DLD1 (cell line): ENCODE measurements around the gene GNAS-AS1.

Source experiments
- in situ Hi-C: cut with HindIII; loops from 2 replicates; pipeline ENCODE4 v1.10.0; 2017; ENCODE audit warnings: low sequenced_read_pairs

The GNAS-AS1 gene

DNA sequence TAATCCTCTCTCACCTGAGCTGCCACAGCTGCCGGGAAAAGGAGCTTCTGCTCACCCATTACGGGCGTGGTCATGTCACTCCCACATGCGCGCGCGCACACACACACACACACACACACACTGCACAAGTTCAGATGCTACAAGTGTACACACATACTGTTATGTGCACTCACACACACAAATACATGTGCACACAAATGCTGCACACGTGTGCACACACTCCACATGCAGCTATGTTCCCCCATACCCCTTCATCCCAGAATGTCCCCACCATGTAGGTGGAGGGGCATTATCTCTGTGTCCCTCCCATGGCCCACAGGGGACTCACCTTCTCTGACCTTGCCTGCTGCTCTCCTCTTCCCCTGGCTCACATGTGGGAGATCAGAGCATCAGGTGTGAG, 37.3 kb downstream of the GNAS-AS1 start:
- in situ Hi-C loops, result no loop called here

- in situ Hi-C loops, result no loop called here
Observed at GRCh38 chr20:58811334-58811733, 39.4 kb downstream of the GNAS-AS1 start.

- in situ Hi-C loops, result no loop called here
Observed at GRCh38 chr20:58810879-58811250, 39.8 kb downstream of the GNAS-AS1 start.

- in situ Hi-C loops, result no loop called here
Observed at GRCh38 chr20:58810116-58810878, 40.4 kb downstream of the GNAS-AS1 start.

- in situ Hi-C loops, result no loop called here
Observed at GRCh38 chr20:58808271-58809046, 42.2 kb downstream of the GNAS-AS1 start.

DNA sequence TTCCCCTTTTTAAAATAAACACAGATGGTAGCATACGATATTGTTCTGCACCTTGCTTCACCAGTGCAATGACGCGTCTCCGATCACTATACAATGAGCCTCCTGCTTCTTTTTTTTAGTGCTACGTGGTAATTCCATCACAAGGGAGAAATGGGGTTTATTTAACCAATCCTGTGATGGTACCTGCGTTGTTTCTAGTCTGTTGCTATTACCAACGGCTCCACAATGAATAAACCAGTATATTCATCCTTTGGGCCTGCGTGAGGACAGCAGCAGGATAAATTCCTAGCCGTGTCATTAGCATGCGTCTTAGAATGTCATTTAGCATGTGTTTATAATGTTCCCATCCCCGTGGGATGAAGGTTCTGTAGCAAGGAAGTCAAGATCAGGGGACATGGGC, 42.9 kb downstream of the GNAS-AS1 start:
- in situ Hi-C loops, result no loop called here

DNA sequence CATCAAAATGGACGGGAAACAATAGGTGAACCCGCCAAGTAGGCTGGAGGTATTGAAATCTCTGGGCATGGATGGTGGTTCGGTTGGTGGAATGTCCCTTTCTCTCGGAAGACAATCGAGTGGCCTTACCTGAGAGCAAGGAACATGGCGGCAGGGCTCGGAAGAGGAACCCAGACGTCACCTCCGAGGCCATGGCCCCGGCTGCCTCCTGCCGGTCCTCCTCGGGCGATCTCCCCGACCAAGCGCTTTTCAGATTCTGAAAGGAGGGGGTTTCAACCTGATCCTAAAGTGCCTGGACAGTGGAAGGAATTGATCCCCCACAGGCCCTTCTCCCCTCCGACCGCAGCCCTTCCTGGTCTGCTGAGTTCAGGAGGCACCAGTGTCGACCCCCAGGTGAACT, 47.2 kb downstream of the GNAS-AS1 start:
- in situ Hi-C loops, result no loop called here

- in situ Hi-C loops, result no loop called here
Observed at GRCh38 chr20:58802061-58802460, 48.6 kb downstream of the GNAS-AS1 start.

DNA sequence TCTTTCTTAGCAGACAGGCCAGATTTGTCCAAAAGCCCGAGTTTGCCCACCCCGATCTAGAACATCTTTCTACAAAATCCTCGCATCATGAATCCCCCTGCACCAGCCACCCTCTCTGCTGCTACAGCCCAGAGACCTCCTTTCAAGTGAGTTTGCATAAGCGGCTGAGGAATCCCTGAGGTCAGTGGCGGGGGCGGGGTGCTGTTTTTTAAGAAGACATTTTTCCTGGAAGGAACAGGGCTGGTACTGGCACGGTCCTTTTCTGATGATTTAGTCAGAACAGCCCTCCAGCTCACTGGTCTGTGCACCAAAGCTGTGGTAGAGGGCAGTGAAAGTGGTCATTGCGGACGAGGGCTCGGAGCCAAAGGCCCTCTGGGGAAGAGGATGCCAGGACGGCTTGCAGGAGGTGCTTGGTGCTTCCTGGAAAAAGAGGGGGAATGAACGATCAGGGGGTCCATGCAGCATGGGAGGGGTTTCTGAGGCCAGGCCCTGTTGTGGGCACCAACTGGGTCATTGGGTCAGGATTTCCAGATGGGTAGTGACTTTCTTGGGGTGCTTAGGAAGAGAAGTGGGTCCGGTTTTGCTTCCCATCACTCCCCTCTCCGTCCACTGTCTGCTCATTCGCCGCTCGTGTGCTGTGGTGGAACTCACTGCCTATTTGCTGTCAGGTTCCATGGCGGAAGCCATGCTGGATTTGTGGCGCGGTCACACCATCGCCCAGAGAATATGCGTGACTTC, 50.4 kb downstream of the GNAS-AS1 start:
- in situ Hi-C loops, result no loop called here

- in situ Hi-C loops, result no loop called here
Observed at GRCh38 chr20:58797371-58798338, 53.0 kb downstream of the GNAS-AS1 start.

- in situ Hi-C loops, result no loop called here
Observed at GRCh38 chr20:58795923-58796245, 54.8 kb downstream of the GNAS-AS1 start.

- in situ Hi-C loops, result no loop called here
Observed at GRCh38 chr20:58795181-58795922, 55.4 kb downstream of the GNAS-AS1 start.

DNA sequence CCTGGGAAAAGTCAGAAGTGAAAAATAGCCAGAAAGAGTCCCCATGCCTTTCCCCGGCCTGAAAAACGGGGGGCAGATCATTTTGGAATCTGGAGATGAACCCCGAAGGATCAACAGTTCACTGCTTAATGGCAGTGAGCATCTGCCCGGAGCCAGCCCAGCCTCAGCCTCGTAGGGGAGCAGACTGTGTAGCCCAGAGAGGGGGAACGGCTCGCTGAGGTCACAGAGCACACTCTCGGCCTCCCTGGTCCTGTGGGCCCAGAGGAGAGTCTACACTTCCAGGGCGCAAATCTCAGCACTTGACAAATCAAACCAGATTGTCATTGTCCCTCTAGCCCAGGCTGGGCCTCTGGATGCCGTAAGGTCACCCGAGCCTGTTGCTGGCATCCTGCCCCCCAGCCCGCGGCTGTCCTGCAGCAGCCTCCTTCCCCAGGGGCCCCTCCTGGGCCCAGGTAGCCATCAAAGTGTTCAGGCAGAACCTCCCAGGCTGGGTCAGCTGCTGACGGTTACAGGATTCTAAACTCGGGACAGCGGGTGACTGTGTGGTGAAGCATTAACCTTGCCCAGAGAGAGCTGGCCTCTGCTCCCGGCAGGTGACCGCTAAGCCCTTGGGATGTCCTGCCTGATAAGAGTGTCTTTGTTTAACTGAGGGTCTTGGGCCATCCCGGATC, 56.1 kb downstream of the GNAS-AS1 start:
- in situ Hi-C loops, result no loop called here

DNA sequence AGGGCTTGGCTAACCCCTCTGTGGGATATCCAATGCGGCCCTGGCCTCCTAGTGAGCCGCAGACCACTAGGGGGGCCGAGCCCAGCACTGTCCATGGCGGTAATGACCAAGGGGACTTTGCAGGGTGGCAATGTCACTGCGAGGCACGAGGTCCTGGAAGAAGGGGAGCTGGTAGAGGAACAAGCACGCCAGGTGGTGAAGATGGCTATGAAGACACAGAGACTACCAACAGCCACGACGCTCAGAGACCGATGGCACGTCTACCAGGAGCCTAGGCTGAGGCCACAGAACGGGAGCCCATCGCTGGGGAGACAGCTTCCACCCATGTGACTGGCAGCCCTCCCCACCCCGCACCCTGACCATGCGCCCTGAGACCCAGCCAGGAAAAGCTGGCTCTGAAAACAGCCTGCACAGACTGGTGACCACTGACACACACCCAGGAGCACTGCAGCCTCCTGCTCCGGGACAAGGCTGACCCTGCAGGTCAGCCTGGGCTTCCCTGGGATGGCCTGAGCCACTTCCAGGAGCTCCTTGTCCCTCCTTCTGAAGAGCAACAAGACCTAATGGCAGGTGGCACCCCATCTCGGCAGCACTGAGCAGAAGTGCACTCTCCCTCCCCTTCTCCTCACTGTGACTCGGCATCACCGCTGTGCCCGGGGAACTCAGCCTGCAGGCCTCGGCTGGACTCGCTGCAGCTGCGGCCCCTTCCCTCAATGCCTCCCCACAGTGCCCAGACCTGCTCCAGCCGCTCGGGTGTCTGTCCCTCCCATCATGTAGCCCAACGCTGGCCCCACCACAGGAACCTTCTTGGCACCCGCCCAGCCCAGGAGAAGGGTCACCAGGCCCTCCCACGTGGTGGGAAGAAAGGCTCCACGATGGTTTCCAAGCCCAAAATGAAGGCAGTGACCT, 56.9 kb downstream of the GNAS-AS1 start:
- in situ Hi-C loops, result no loop called here

GRCh38 chr20:58792426-58792825, 58.3 kb downstream of the GNAS-AS1 start:
- in situ Hi-C loops, result no loop called here

DNA sequence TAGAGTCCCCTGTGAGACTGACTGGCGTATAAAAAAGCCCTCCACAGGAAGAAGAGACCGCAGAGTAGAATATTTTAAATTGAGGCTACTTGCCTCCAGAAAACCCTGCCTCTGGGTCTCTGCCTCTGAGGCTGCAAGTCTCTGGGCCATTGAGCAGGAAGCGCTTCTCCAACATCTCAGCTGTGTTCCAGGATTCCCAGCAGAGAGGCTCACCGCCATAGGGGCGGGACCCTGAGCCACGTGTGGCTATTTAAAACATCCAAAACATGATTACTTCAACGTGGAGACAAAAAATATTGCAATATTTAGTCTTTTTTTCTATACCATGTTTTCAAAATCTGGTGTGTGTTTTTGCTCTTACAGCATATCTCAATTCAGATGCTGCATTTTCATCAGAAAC, 59.4 kb downstream of the GNAS-AS1 start:
- in situ Hi-C loops, result no loop called here

GRCh38 chr20:58790454-58790853, 60.2 kb downstream of the GNAS-AS1 start:
- in situ Hi-C loops, result no loop called here

- in situ Hi-C loops, result no loop called here
Observed at GRCh38 chr20:58788896-58789544, 61.7 kb downstream of the GNAS-AS1 start.
